A673 (cell line): ENCODE data around the gene MTAP. TPM values are rescaled to one million over a fixed set of nuclear protein-coding genes. Genes with fewer than 3 reads are reported as not detected.

Experiments used
- BruUV-seq: library from RNA; stranded (reverse); fragments of 400-500 nt; replicated peaks from 2 replicates; lab custom pipeline; 2021; lab: Mats Ljungman, UMichigan
- CTCF ChIA-PET: fragments of 300-600 bp; sonication (Branson Sonifier 250); formaldehyde crosslinking; loops from one replicate; lab custom pipeline; 2022; ENCODE audit warnings: antibody characterized with exemption; lab: Charles Lee
- POLR2A ChIA-PET: fragments of 300-600 bp; sonication (Branson Sonifier 250); formaldehyde crosslinking; loops from one replicate; lab custom pipeline; 2022; ENCODE audit warnings: antibody characterized with exemption; ENCODE audit not compliant: low non-redundant PET; lab: Charles Lee
- DNase-seq: peaks from one replicate; pipeline ENCODE4 v3.0.0-alpha.2; 2015; ENCODE audit warnings: low spot score
- H3K27ac ChIP-seq: fragments of 200-600 bp; sonication (generic); 2 replicates; pipeline ENCODE4 v1.5.1; 2016; ENCODE audit warnings: mixed run types, low read depth, mild to moderate bottlenecking, mixed read lengths, antibody characterized with exemption, low read length; ENCODE audit not compliant: poor library complexity, severe bottlenecking
- H3K27me3 ChIP-seq: fragments of 200-600 bp; sonication (generic); replicated peaks from 2 replicates; pipeline ENCODE4 v1.6.1; 2017; ENCODE audit warnings: mixed run types, low read depth, mild to moderate bottlenecking, mixed read lengths, antibody characterized with exemption, low read length; ENCODE audit not compliant: insufficient read depth, poor library complexity
- H3K36me3 ChIP-seq: fragments of 200-600 bp; sonication (generic); 2 replicates; pipeline ENCODE4 v1.6.1; 2016; ENCODE audit warnings: mixed run types, mild to moderate bottlenecking, mixed read lengths, antibody characterized with exemption, low read length; ENCODE audit not compliant: insufficient read depth, poor library complexity, severe bottlenecking
- H3K4me1 ChIP-seq: fragments of 200-600 bp; sonication (generic); 2 replicates; pipeline ENCODE4 v1.6.1; 2017; ENCODE audit warnings: mixed run types, mild to moderate bottlenecking, mixed read lengths, antibody characterized with exemption, low read length; ENCODE audit not compliant: insufficient read depth, poor library complexity, severe bottlenecking
- H3K4me3 ChIP-seq: fragments of 200-600 bp; sonication (generic); 2 replicates; pipeline ENCODE4 v1.5.1; 2016; ENCODE audit warnings: low read depth, mixed run types, mild to moderate bottlenecking, mixed read lengths, low read length; ENCODE audit not compliant: poor library complexity, severe bottlenecking
- H3K9me3 ChIP-seq: fragments of 200-600 bp; sonication (generic); 2 replicates; pipeline ENCODE4 v1.6.1; 2016; ENCODE audit warnings: mixed run types, low read depth, mild to moderate bottlenecking, mixed read lengths, antibody characterized with exemption, low read length; ENCODE audit not compliant: poor library complexity, severe bottlenecking
- CTCF ChIP-seq: fragments of 300-800, 200-600 bp; sonication (generic); conservative IDR thresholded peaks from 2 replicates; pipeline ENCODE4 v1.5.1; 2017; ENCODE audit warnings: low read depth, mild to moderate bottlenecking, antibody characterized with exemption, low read length, moderate library complexity, mixed read lengths
- EZH2 ChIP-seq: fragments of 200-600 bp; sonication (generic); IDR thresholded peaks from 2 replicates; pipeline ENCODE4 v1.6.1; 2017; ENCODE audit warnings: borderline replicate concordance, low read depth, mild to moderate bottlenecking, mixed read lengths, antibody characterized with exemption, low read length; ENCODE audit not compliant: poor library complexity, severe bottlenecking
- intact Hi-C: fragments of 100-400 bp; cut with micrococcal nuclease; formaldehyde crosslinking; loops from one replicate; pipeline ENCODE4 v1.10.0; 2022; ENCODE audit not compliant: unreplicated experiment
- total RNA-seq: library from RNA; stranded (reverse); gene quantifications from 2 replicates; pipeline ENCODE4 v1.2.3, GENCODE V29; 2021

Gene MTAP
- total RNA-seq, 1 experiment from 2014 or later: 39.2 TPM

- Histone ChIP-seq H3K9me3 (no peaks in the 10 kb centered on the region), H3K4me1 (no peaks in the 10 kb centered on the region), H3K36me3 (no peaks in the 10 kb centered on the region), H3K27ac (no peak overlapping the region), H3K4me3 (no peak overlapping the region), H3K27me3 (no peaks in the 10 kb centered on the region)
- intact Hi-C loops: no loop called here
- ChIA-PET CTCF (no interaction called here), POLR2A (no interaction called here)
- TF ChIP-seq CTCF (no peak), EZH2 (no peak)
- DNase-seq: no peak
- no TSS peak for BruUV-seq
These were observed 101.9 kb downstream of the MTAP start for GRCh38 chr9:21904371-21904770.

- no peaks in the 10 kb centered on the region for H3K36me3 ChIP-seq
- POLR2A ChIA-PET: no interaction called here
- H3K27me3 ChIP-seq: no peaks in the 10 kb centered on the region
- no peak for DNase-seq
- H3K4me1 ChIP-seq: no peaks in the 10 kb centered on the region
- CTCF ChIA-PET: no interaction called here
- no TSS peak for BruUV-seq
- TF ChIP-seq CTCF (no peak), EZH2 (no peak)
- no peak overlapping the region for H3K4me3 ChIP-seq
- no peaks in the 10 kb centered on the region for H3K9me3 ChIP-seq
- intact Hi-C loops: no loop called here
- H3K27ac ChIP-seq: no peak overlapping the region
These were observed 102.3 kb downstream of the MTAP start for GRCh38 chr9:21904776-21905175.

- TF ChIP-seq EZH2: no peak
- TF ChIP-seq CTCF: no peak
- no peak overlapping the region for H3K4me3 ChIP-seq
- ChIA-PET CTCF (no interaction called here), POLR2A (no interaction called here)
- no peak for DNase-seq
- intact Hi-C loops: no loop called here
- BruUV-seq: no TSS peak
- H3K27ac ChIP-seq: no peak overlapping the region
- no peaks in the 10 kb centered on the region for H3K36me3 ChIP-seq
- H3K9me3 ChIP-seq: no peaks in the 10 kb centered on the region
- H3K4me1 ChIP-seq: no peaks in the 10 kb centered on the region
- no peaks in the 10 kb centered on the region for H3K27me3 ChIP-seq
These were observed 103.8 kb downstream of the MTAP start for GRCh38 chr9:21906213-21906612.
